NCI-H2227 (cell line): Measurements from ENCODE around the gene MFNG.
"Not testable (repeated sequence)": the region's sequence is repeated elsewhere in the genome, so short reads cannot be mapped to it uniquely, and the experiment has no call there.

Experiments used
- DNase-seq: peaks from one replicate; lab custom pipeline; 2025; ENCODE audit not compliant: unreplicated experiment; lab: John Stamatoyannopoulos, UW

Gene MFNG

GRCh38 chr22:37476389-37477329 is 9.5 kb downstream of the MFNG start:
- DNase-seq = no peak

GRCh38 chr22:37474447-37475090 is 11.6 kb downstream of the MFNG start:
- no peak for DNase-seq

GRCh38 chr22:37473437-37473946 is 12.7 kb downstream of the MFNG start:
- DNase-seq = no peak

GRCh38 chr22:37472418-37473006 is 13.7 kb downstream of the MFNG start:
- DNase-seq = no peak

GRCh38 chr22:37471727-37472417 is 14.3 kb downstream of the MFNG start:
- no peak for DNase-seq

- DNase-seq = no peak
Observed at GRCh38 chr22:37470087-37470445, 16.1 kb downstream of the MFNG start.

- no peak for DNase-seq
Observed at GRCh38 chr22:37469416-37470086, 16.6 kb downstream of the MFNG start.

- not testable (repeated sequence) for DNase-seq
Observed at GRCh38 chr22:37468201-37468695, 17.9 kb downstream of the MFNG start.

- DNase-seq = no peak
Observed at GRCh38 chr22:37467391-37467955, 18.7 kb downstream of the MFNG start.

GRCh38 chr22:37464181-37464580 is 22.0 kb downstream of the MFNG start:
- no peak for DNase-seq

- no peak for DNase-seq
Observed at GRCh38 chr22:37462983-37463382, 23.2 kb downstream of the MFNG start.

- no peak for DNase-seq
Observed at GRCh38 chr22:37462436-37462835, 23.7 kb downstream of the MFNG start.

- DNase-seq = peak; percentile 11
Observed at GRCh38 chr22:37461961-37462360, 24.2 kb downstream of the MFNG start.

- no peak for DNase-seq
Observed at GRCh38 chr22:37460684-37461083, 25.5 kb downstream of the MFNG start.

- DNase-seq = no peak
Observed at GRCh38 chr22:37459206-37459605, 27.0 kb downstream of the MFNG start.

- peak; percentile 44 for DNase-seq
Observed at GRCh38 chr22:37457093-37457893, 28.9 kb downstream of the MFNG start.

GRCh38 chr22:37456346-37456745 is 29.8 kb downstream of the MFNG start:
- DNase-seq = no peak

- peak; percentile 37 for DNase-seq
Observed at GRCh38 chr22:37455896-37456295, 30.3 kb downstream of the MFNG start.
